ENCODE data around the gene SPEM3. TPM values are rescaled to one million over a fixed set of nuclear protein-coding genes. Genes with fewer than 3 reads are reported as not detected.

The SPEM3 gene
- total and polyA plus RNA-seq, 2 of the 13 experiments (the other 11 are each of a cell fraction or from before 2014, with no cell fraction given) = not detected

DNA sequence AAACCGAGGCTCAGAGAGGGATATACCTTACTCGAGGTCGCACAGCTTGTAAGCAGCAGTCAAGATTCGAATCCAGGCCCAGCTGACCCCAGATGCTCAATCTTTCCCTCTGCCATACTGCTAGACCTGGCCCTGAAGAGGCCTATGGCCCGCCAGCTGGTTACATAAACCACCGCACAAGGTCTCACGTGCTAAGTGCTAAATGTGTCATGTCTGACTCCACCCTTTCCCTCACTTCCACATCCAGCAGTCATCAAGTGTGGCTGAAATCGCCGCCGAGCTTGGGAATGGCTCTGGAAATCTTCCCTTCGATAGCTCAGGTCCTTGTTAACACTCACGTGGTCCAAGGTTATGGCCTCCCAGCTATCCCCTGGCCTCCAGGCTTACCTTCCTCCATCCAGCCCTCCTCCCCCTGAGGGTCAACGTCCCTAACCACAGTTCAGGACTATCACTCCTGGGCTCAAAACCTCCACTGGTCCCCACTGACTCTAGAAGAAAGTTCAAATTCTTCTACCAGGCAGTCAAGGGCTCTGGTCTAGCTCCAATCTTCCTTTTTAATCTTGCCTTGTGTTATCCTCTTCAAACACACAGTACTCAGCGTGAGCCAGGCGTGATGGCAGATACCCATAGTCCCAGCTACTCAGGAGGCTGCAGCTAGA is 47.2 kb downstream of the SPEM3 start (continued):
- TF ChIP-seq HES4 (CRISPR knock-in tag; IDR thresholded peaks at IDR 0.05; ENCODE audit: borderline replicate concordance) (no peak), MIXL1 (CRISPR knock-in tag; IDR thresholded peaks at IDR 0.05) (no peak), ZNF552 (CRISPR knock-in tag; IDR thresholded peaks at IDR 0.05; ENCODE audit: borderline replicate concordance) (no peak), ZNF543 (CRISPR knock-in tag; IDR thresholded peaks at IDR 0.05) (no peak), ZNF263 (CRISPR knock-in tag; IDR thresholded peaks at IDR 0.05) (peak; percentile 69; the same call in 1 of the 2 replicates), HMG20B (CRISPR knock-in tag; conservative IDR thresholded peaks at IDR 0.05) (no peak), ZBTB38 (CRISPR knock-in tag; IDR thresholded peaks at IDR 0.05) (peak; percentile 75), IKZF4 (CRISPR knock-in tag; IDR thresholded peaks at IDR 0.05; ENCODE audit: borderline replicate concordance, low read depth, not compliant biosample characterization) (no peak), MXD4 (CRISPR knock-in tag; IDR thresholded peaks at IDR 0.05) (no peak), KMT2A (CRISPR knock-in tag; IDR thresholded peaks at IDR 0.05) (no peak), ZNF746 (CRISPR knock-in tag; IDR thresholded peaks at IDR 0.05) (no peak), ZNF614 (CRISPR knock-in tag; IDR thresholded peaks at IDR 0.05; ENCODE audit: borderline replicate concordance) (no peak)
- TF ChIP-seq, protein P1, sequence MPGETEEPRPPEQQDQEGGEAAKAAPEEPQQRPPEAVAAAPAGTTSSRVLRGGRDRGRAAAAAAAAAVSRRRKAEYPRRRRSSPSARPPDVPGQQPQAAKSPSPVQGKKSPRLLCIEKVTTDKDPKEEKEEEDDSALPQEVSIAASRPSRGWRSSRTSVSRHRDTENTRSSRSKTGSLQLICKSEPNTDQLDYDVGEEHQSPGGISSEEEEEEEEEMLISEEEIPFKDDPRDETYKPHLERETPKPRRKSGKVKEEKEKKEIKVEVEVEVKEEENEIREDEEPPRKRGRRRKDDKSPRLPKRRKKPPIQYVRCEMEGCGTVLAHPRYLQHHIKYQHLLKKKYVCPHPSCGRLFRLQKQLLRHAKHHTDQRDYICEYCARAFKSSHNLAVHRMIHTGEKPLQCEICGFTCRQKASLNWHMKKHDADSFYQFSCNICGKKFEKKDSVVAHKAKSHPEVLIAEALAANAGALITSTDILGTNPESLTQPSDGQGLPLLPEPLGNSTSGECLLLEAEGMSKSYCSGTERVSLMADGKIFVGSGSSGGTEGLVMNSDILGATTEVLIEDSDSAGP (CRISPR knock-in tag; IDR thresholded peaks at IDR 0.05; ENCODE audit: borderline replicate concordance) = no peak
- TF ChIP-seq, protein P2, sequence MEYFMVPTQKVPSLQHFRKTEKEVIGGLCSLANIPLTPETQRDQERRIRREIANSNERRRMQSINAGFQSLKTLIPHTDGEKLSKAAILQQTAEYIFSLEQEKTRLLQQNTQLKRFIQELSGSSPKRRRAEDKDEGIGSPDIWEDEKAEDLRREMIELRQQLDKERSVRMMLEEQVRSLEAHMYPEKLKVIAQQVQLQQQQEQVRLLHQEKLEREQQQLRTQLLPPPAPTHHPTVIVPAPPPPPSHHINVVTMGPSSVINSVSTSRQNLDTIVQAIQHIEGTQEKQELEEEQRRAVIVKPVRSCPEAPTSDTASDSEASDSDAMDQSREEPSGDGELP (IDR thresholded peaks at IDR 0.05; ENCODE audit: borderline replicate concordance, low read depth) = peak; percentile 43; the same call in 1 of the 2 replicates
- TF ChIP-seq, protein P3, sequence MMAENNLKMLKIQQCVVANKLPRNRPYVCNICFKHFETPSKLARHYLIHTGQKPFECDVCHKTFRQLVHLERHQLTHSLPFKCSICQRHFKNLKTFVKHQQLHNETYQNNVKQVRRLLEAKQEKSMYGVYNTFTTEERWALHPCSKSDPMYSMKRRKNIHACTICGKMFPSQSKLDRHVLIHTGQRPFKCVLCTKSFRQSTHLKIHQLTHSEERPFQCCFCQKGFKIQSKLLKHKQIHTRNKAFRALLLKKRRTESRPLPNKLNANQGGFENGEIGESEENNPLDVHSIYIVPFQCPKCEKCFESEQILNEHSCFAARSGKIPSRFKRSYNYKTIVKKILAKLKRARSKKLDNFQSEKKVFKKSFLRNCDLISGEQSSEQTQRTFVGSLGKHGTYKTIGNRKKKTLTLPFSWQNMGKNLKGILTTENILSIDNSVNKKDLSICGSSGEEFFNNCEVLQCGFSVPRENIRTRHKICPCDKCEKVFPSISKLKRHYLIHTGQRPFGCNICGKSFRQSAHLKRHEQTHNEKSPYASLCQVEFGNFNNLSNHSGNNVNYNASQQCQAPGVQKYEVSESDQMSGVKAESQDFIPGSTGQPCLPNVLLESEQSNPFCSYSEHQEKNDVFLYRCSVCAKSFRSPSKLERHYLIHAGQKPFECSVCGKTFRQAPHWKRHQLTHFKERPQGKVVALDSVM (CRISPR knock-in tag; IDR thresholded peaks at IDR 0.05) = peak; percentile 93

All from HepG2 (cell line).